ENCODE results near the gene CAPN9. TPM values are rescaled to one million over a fixed set of nuclear protein-coding genes. Genes with fewer than 3 reads are reported as not detected.

The CAPN9 gene
- total RNA-seq, 4 donors from 2014 or later = not detected

GRCh38 chr1:230725256-230726012, 21.8 kb upstream of the CAPN9 start:
- in situ Hi-C loops (cut with MboI; ENCODE audit: low sequenced_read_pairs in 4 of 4) (no loop called here), intact Hi-C loops (cut with DNase I; ENCODE audit: low total_unique reads) (no loop called here)
- H3K27ac ChIP-seq = no peak overlapping the region
- no peaks in the 10 kb centered on the region for H3K36me3 ChIP-seq
- DNase-seq (no peak), ATAC-seq (no peak)
- no peaks in the 10 kb centered on the region for H3K9me3 ChIP-seq
- peaks cover 11 to 17% of the 10 kb centered on the region in 2 donors for H3K4me1 ChIP-seq
- no peak overlapping the region for H3K4me3 ChIP-seq
- TF ChIP-seq, protein P1, sequence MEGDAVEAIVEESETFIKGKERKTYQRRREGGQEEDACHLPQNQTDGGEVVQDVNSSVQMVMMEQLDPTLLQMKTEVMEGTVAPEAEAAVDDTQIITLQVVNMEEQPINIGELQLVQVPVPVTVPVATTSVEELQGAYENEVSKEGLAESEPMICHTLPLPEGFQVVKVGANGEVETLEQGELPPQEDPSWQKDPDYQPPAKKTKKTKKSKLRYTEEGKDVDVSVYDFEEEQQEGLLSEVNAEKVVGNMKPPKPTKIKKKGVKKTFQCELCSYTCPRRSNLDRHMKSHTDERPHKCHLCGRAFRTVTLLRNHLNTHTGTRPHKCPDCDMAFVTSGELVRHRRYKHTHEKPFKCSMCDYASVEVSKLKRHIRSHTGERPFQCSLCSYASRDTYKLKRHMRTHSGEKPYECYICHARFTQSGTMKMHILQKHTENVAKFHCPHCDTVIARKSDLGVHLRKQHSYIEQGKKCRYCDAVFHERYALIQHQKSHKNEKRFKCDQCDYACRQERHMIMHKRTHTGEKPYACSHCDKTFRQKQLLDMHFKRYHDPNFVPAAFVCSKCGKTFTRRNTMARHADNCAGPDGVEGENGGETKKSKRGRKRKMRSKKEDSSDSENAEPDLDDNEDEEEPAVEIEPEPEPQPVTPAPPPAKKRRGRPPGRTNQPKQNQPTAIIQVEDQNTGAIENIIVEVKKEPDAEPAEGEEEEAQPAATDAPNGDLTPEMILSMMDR (IDR thresholded peaks at IDR 0.05 in 4 of 5, conservative IDR thresholded peaks at IDR 0.05 in 1 of 5) = no peak
- no peak for TF ChIP-seq POLR2A (IDR thresholded peaks at IDR 0.05)
- H3K27me3 ChIP-seq = no peaks in the 10 kb centered on the region

- peak overlapping the region; percentile 33 to 78 (median 55) for H3K27ac ChIP-seq
- intact Hi-C loops (cut with DNase I; ENCODE audit: low total_unique reads) = loop anchor here (2.0 kb wide), 1 partner anchor 14 kb away; the partner anchor contains the start of gene AGT
Observed at GRCh38 chr1:230728710-230729392, 18.3 kb upstream of the CAPN9 start.

DNA sequence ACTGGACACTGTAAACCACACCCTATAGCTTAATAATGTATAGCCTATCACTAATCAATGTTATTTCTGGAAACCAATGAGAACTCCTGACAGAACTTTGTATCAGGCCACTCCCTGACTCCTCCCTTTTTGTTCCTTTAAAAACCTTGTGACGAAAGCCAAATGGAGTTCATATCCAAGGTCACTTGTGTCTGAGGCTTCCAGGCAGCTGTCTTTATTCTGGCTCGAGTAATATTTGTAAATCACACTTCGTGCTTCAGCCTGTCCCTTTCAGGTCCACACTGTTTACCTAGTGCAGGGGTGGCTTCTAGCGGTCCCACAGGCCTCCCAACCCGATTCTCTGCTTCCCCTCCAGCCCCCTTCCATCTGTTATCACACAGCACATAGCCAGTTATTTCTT, 16.2 kb upstream of the CAPN9 start:
- ATAC-seq (peak; percentile 92 to 99), DNase-seq (peak; percentile 38 to 55)
- intact Hi-C loops (cut with DNase I; ENCODE audit: low total_unique reads) (no loop called here), in situ Hi-C loops (cut with MboI; ENCODE audit: low sequenced_read_pairs in 4 of 4) (no loop called here)
- TF ChIP-seq, protein P1 (IDR thresholded peaks at IDR 0.05 in 4 of 5, conservative IDR thresholded peaks at IDR 0.05 in 1 of 5) = no peak
- TF ChIP-seq POLR2A (IDR thresholded peaks at IDR 0.05) = no peak
- H3K27ac ChIP-seq = peak overlapping the region; percentile 71 to 86 (median 79)
- H3K4me3 ChIP-seq = no peak overlapping the region
- H3K9me3 ChIP-seq = no peaks in the 10 kb centered on the region
- no peaks in the 10 kb centered on the region for H3K36me3 ChIP-seq
- H3K4me1 ChIP-seq = peaks cover 16 to 27% of the 10 kb centered on the region in 2 donors
- no peaks in the 10 kb centered on the region for H3K27me3 ChIP-seq

More at GRCh38 chr1:230728710-230729392, 18.3 kb upstream of the CAPN9 start:
- in situ Hi-C loops (cut with MboI; ENCODE audit: low sequenced_read_pairs in 4 of 4) = no loop called here
- H3K4me1 ChIP-seq = peaks cover 16 to 27% of the 10 kb centered on the region in 2 donors
- TF ChIP-seq, protein P1 (IDR thresholded peaks at IDR 0.05 in 4 of 5, conservative IDR thresholded peaks at IDR 0.05 in 1 of 5) = no peak
- TF ChIP-seq POLR2A (IDR thresholded peaks at IDR 0.05) = no peak
- no peaks in the 10 kb centered on the region for H3K27me3 ChIP-seq
- H3K4me3 ChIP-seq = no peak overlapping the region
- H3K9me3 ChIP-seq = no peaks in the 10 kb centered on the region
- no peaks in the 10 kb centered on the region for H3K36me3 ChIP-seq
- DNase-seq = no peak
- no peak for ATAC-seq

GRCh38 chr1:230735447-230735846, 11.7 kb upstream of the CAPN9 start:
- in situ Hi-C loops (cut with MboI; ENCODE audit: low sequenced_read_pairs in 4 of 4) = no loop called here
- H3K4me1 ChIP-seq = peaks cover 5 to 10% of the 10 kb centered on the region in 2 donors
- no peak for DNase-seq
- TF ChIP-seq, protein P1 (IDR thresholded peaks at IDR 0.05 in 4 of 5, conservative IDR thresholded peaks at IDR 0.05 in 1 of 5) = no peak
- TF ChIP-seq POLR2A (IDR thresholded peaks at IDR 0.05) = no peak
- H3K27ac ChIP-seq = no peak overlapping the region
- H3K9me3 ChIP-seq = no peaks in the 10 kb centered on the region
- H3K4me3 ChIP-seq = no peak overlapping the region
- H3K27me3 ChIP-seq = no peaks in the 10 kb centered on the region
- ATAC-seq = no peak
- H3K36me3 ChIP-seq = no peaks in the 10 kb centered on the region
- intact Hi-C loops (cut with DNase I; ENCODE audit: low total_unique reads) = no loop called here

All from gastrocnemius medialis (tissue), 4 donors.